Kidney epithelial cell (primary cell): ENCODE results near the gene TLE5. TPM values are rescaled to one million over a fixed set of nuclear protein-coding genes. Genes with fewer than 3 reads are reported as not detected.
"Not testable (repeated sequence)": the region's sequence is repeated elsewhere in the genome, so short reads cannot be mapped to it uniquely, and the experiment has no call there.

Experiments used
- DNase-seq: peaks from one replicate; pipeline ENCODE4 v3.0.0-alpha.2; 2010; ENCODE audit warnings: low read depth
- H3K27me3 ChIP-seq: 2 replicates; pipeline ENCODE4 v1.6.0; 2011; ENCODE audit warnings: low read length; ENCODE audit not compliant: control insufficient read depth, insufficient read depth
- H3K36me3 ChIP-seq: 2 replicates; pipeline ENCODE4 v1.5.1; 2011; ENCODE audit warnings: low read length; ENCODE audit not compliant: control insufficient read depth, insufficient read depth
- H3K4me3 ChIP-seq: 2 replicates; pipeline ENCODE4 v1.5.1; 2011; ENCODE audit warnings: low read depth, mild to moderate bottlenecking, control low read depth, low read length
- CTCF ChIP-seq: IDR thresholded peaks from 2 replicates; pipeline ENCODE4 v1.5.1; 2011; ENCODE audit warnings: mild to moderate bottlenecking, moderate library complexity, low read length, control low read depth, inconsistent platforms; ENCODE audit not compliant: insufficient read depth, poor library complexity, severe bottlenecking
- total RNA-seq: library from RNA; depleted of rRNA; stranded (reverse); fragments of >200 nt; gene quantifications from 2 replicates; pipeline ENCODE4 v1.2.3, GENCODE V29; 2015

Gene TLE5
- total RNA-seq, 1 donor from 2014 or later = 353 TPM

DNA sequence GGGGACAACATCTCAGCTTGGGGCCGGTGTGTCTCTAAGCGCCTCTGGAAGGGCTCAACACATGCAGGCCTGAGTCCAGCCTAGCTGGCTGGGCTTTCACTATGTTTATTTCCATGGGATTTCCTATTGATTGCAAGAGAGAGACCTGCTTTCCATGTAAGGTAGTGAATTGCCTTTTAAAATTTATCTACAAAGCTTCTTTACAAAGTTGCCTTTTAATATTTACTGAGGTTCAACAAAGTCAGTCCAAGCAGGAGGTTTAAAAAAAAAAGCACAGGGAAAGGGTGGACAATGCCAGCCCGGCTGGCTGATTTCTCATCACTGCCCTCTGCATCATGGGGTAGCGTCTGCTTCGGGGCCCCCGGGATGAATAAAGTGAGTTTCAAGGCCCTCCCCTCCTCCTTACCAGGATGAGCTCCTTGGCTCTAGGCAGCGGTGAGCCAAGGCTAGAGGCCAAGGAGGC, 49.0 kb downstream of the TLE5 start:
- H3K27me3 ChIP-seq = peaks cover 3% of the 10 kb centered on the region
- no peak for DNase-seq
- H3K4me3 ChIP-seq = no peak overlapping the region
- H3K36me3 ChIP-seq = no peaks in the 10 kb centered on the region
- TF ChIP-seq CTCF = no peak

DNA sequence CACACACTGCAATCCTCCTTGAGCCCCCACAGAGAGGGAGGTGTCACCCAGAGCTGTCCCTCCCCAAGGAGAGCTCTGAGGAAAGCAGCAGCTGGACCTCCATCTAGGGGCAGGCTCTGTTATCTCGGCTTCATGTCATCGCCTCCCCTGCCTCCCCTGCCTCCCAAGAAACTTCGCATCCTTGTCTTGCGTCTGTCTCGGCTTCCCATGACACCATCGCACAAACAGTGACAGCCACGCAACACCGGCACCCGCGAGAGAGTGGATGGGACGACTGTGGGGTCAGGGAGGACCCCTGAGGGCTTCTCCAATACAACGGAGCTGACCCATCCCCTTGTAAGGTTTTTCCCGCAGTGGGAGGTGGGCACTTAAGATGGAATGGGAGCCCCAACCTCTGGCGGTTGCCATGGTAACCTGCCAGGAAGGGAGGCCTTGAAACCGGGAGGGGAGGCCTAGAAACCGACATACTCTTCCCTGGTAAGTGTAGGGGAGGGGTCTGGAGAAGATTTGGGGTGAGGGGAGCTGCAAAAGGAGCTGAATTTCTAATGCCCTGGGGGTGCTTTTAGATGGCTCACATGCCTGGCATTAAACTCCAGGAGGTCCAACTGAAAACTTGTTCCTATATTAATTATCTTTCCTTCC, 49.6 kb downstream of the TLE5 start:
- Histone ChIP-seq H3K4me3 (no peak overlapping the region), H3K27me3 (peaks cover 3% of the 10 kb centered on the region), H3K36me3 (no peaks in the 10 kb centered on the region)
- no peak for TF ChIP-seq CTCF
- DNase-seq = no peak

GRCh38 chr19:3012059-3012458, 50.2 kb downstream of the TLE5 start:
- H3K36me3 ChIP-seq, H3K4me3 ChIP-seq, H3K27me3 ChIP-seq, DNase-seq: not testable (repeated sequence)

DNA sequence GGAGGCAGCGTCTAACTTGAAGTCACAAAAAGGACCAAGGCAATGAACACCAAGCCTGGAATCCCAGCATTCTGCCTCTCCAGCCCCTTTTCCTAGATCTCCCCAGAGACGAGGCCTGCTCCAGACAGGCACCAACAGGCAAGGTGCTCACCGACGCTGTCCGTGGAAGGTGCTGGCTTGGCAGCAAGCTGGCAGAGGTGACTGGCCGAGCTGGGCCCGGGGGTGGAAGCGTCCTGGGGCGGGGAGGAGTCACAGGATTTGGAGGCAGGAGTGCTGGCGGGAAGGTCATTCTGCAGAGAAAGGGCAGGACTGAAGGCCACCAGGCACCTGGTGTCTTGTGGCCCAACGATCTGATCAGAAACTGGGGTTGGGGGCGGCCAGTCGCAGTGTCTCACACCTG, 51.4 kb downstream of the TLE5 start:
- Histone ChIP-seq H3K4me3 (no peak overlapping the region), H3K36me3 (no peaks in the 10 kb centered on the region), H3K27me3 (peaks cover 8% of the 10 kb centered on the region)
- no peak for DNase-seq
- no peak for TF ChIP-seq CTCF

- no peaks in the 10 kb centered on the region for H3K36me3 ChIP-seq
- H3K27me3 ChIP-seq = peaks cover 20% of the 10 kb centered on the region
- no peak for DNase-seq
- TF ChIP-seq CTCF = no peak
- H3K4me3 ChIP-seq = no peak overlapping the region
Observed at GRCh38 chr19:3008994-3009393, 53.3 kb downstream of the TLE5 start.

GRCh38 chr19:3007975-3008374, 54.3 kb downstream of the TLE5 start:
- no peak for DNase-seq
- Histone ChIP-seq H3K4me3 (no peak overlapping the region), H3K27me3 (peaks cover 20% of the 10 kb centered on the region), H3K36me3 (no peaks in the 10 kb centered on the region)
- TF ChIP-seq CTCF = no peak
